ENCODE data around the gene FOCAD. TPM values are rescaled to one million over a fixed set of nuclear protein-coding genes. Genes with fewer than 3 reads are reported as not detected.

FOCAD gene
- total RNA-seq, 1 donor from 2014 or later = 48.2 TPM

DNA sequence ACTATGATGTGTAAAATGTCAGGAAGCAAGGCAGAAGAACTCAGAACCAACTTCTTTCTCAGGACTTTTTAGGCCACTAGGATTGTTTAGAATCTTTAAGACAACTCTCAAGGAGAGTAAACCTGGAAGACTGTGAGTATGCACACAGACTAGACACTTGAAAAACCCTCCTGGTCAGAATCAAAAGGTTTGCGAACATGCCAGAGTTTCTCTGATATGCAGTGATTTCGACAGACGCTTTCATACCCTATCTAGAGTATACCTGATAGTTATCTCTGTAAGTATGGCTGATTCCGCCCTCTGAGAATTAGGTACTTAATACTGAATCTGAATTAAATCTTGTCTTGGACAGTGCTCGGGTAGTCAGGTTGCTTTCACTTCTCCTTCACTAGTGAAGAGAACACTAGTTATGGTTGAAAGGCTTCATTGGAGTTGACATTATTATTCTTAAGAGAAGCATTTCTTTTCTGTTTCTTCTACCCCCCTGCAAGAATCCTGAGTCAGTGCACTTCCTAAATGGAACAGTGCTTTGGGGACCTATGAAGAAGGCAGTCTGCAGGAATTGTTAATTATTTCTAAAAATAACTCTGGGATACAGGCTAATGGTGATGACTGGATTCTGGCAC, 189.3 kb downstream of the FOCAD start:
- Mint-ChIP-seq H3K4me3 (ENCODE audit: unreplicated experiment) (no peak overlapping the region), H3K9me3 (ENCODE audit: unreplicated experiment) (no peaks in the 10 kb centered on the region), H3K27ac (ENCODE audit: unreplicated experiment) (peak overlapping the region; percentile 67), H3K4me1 (ENCODE audit: low read depth, unreplicated experiment) (peaks cover 29% of the 10 kb centered on the region), H3K27me3 (ENCODE audit: low read depth, unreplicated experiment) (no peaks in the 10 kb centered on the region), H3K36me3 (ENCODE audit: low read depth, unreplicated experiment) (peaks cover 1% of the 10 kb centered on the region)
- Histone ChIP-seq H3K36me3 (ENCODE audit: insufficient read depth, low read length) (peaks cover 4% of the 10 kb centered on the region), H3K27ac (ENCODE audit: low read depth, low read length) (peak overlapping the region; percentile 55), H3K4me3 (ENCODE audit: insufficient read depth, low read depth, low read length) (peak overlapping the region; percentile 13), H3K9ac (ENCODE audit: low read length) (no peak overlapping the region), H3K9me3 (ENCODE audit: insufficient read depth, low read depth, low read length) (no peaks in the 10 kb centered on the region), H3K4me1 (ENCODE audit: insufficient read depth, low read length) (peaks cover 9% of the 10 kb centered on the region), H4K20me1 (ENCODE audit: insufficient read depth, low read length) (no peaks in the 10 kb centered on the region), H2AFZ (ENCODE audit: low read depth, low read length) (no peak overlapping the region), H3K79me2 (ENCODE audit: insufficient read depth, low read length) (no peaks in the 10 kb centered on the region), H3K27me3 (ENCODE audit: insufficient read depth, low read length) (no peaks in the 10 kb centered on the region), H3K4me2 (ENCODE audit: low read length) (peak overlapping the region; percentile 67)
- TF ChIP-seq EZH2 (IDR thresholded peaks at IDR 0.05; ENCODE audit: insufficient read depth, low read length) = no peak
- TF ChIP-seq, protein P1, sequence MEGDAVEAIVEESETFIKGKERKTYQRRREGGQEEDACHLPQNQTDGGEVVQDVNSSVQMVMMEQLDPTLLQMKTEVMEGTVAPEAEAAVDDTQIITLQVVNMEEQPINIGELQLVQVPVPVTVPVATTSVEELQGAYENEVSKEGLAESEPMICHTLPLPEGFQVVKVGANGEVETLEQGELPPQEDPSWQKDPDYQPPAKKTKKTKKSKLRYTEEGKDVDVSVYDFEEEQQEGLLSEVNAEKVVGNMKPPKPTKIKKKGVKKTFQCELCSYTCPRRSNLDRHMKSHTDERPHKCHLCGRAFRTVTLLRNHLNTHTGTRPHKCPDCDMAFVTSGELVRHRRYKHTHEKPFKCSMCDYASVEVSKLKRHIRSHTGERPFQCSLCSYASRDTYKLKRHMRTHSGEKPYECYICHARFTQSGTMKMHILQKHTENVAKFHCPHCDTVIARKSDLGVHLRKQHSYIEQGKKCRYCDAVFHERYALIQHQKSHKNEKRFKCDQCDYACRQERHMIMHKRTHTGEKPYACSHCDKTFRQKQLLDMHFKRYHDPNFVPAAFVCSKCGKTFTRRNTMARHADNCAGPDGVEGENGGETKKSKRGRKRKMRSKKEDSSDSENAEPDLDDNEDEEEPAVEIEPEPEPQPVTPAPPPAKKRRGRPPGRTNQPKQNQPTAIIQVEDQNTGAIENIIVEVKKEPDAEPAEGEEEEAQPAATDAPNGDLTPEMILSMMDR (IDR thresholded peaks at IDR 0.05; ENCODE audit: insufficient read depth, low read depth, low read length) = no peak
- FAIRE-seq (peak; percentile 63), DNase-seq (ENCODE audit: low read depth) (peak; percentile 60)

DNA sequence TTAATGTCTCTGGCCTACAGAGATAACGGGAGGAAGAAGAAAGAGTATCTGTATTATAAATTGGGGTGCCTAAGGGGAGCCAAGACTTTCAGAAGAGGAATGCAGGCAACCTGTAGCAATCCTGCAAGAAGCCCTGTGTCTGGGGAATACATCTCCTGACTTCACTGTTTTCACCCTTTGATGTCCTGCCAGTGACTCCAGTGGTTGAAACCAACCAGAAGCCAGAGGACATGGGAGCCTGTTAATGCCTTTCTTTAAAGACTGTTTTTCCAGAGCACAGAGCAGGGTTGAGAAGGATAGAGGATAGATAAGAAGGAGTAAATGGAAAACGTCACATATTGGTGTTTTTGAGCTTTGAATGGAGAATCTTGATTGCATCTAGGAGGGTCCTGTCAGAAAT, 196.2 kb downstream of the FOCAD start:
- H3K36me3 ChIP-seq (ENCODE audit: insufficient read depth, low read length) = peaks cover 15% of the 10 kb centered on the region
- H3K9ac ChIP-seq (ENCODE audit: low read length) = no peak overlapping the region
- H3K4me3 Mint-ChIP-seq (ENCODE audit: unreplicated experiment) = no peak overlapping the region
- no peaks in the 10 kb centered on the region for H3K9me3 ChIP-seq (ENCODE audit: insufficient read depth, low read depth, low read length)
- H2AFZ ChIP-seq (ENCODE audit: low read depth, low read length) = no peak overlapping the region
- H3K36me3 Mint-ChIP-seq (ENCODE audit: low read depth, unreplicated experiment) = peaks cover 3% of the 10 kb centered on the region
- H3K4me1 ChIP-seq (ENCODE audit: insufficient read depth, low read length) = no peaks in the 10 kb centered on the region
- H3K9me3 Mint-ChIP-seq (ENCODE audit: unreplicated experiment) = no peaks in the 10 kb centered on the region
- FAIRE-seq (no peak), DNase-seq (ENCODE audit: low read depth) (no peak)
- H3K4me2 ChIP-seq (ENCODE audit: low read length) = no peak overlapping the region
- H3K27ac Mint-ChIP-seq (ENCODE audit: unreplicated experiment) = no peak overlapping the region
- H3K27ac ChIP-seq (ENCODE audit: low read depth, low read length) = no peak overlapping the region
- no peaks in the 10 kb centered on the region for H3K27me3 ChIP-seq (ENCODE audit: insufficient read depth, low read length)
- no peaks in the 10 kb centered on the region for H3K27me3 Mint-ChIP-seq (ENCODE audit: low read depth, unreplicated experiment)
- H3K4me1 Mint-ChIP-seq (ENCODE audit: low read depth, unreplicated experiment) = peaks cover under 1% of the 10 kb centered on the region
- TF ChIP-seq EZH2 (IDR thresholded peaks at IDR 0.05; ENCODE audit: insufficient read depth, low read length) = no peak
- TF ChIP-seq, protein P1 (IDR thresholded peaks at IDR 0.05; ENCODE audit: insufficient read depth, low read depth, low read length) = no peak
- H4K20me1 ChIP-seq (ENCODE audit: insufficient read depth, low read length) = no peaks in the 10 kb centered on the region
- H3K79me2 ChIP-seq (ENCODE audit: insufficient read depth, low read length) = no peaks in the 10 kb centered on the region
- no peak overlapping the region for H3K4me3 ChIP-seq (ENCODE audit: insufficient read depth, low read depth, low read length)

DNA sequence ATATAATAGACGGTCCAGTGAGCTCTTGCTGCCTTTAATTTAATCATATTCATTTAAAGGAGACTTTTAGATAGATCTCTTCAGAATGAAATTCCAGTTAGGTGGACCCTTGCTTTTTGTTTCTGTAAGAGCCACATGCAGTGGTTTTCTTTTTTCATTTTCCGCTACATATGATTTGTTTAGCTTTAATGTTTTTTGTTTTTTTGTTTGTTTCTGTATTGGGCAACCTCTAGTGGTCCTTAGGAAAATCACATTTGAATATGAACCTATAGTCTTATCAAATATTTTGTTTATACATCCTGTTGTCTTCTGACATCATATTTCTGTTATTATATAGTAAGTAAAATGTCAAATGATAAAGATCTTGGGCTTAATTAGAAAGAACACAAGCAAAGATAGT, 196.6 kb downstream of the FOCAD start:
- FAIRE-seq (no peak), DNase-seq (ENCODE audit: low read depth) (no peak)
- TF ChIP-seq, protein P1 (IDR thresholded peaks at IDR 0.05; ENCODE audit: insufficient read depth, low read depth, low read length) = no peak
- no peak for TF ChIP-seq EZH2 (IDR thresholded peaks at IDR 0.05; ENCODE audit: insufficient read depth, low read length)
- Histone ChIP-seq H3K27ac (ENCODE audit: low read depth, low read length) (no peak overlapping the region), H2AFZ (ENCODE audit: low read depth, low read length) (no peak overlapping the region), H3K36me3 (ENCODE audit: insufficient read depth, low read length) (peaks cover 15% of the 10 kb centered on the region), H3K9ac (ENCODE audit: low read length) (no peak overlapping the region), H3K9me3 (ENCODE audit: insufficient read depth, low read depth, low read length) (no peaks in the 10 kb centered on the region), H3K27me3 (ENCODE audit: insufficient read depth, low read length) (no peaks in the 10 kb centered on the region), H3K4me1 (ENCODE audit: insufficient read depth, low read length) (no peaks in the 10 kb centered on the region), H3K4me3 (ENCODE audit: insufficient read depth, low read depth, low read length) (no peak overlapping the region), H4K20me1 (ENCODE audit: insufficient read depth, low read length) (no peaks in the 10 kb centered on the region), H3K4me2 (ENCODE audit: low read length) (no peak overlapping the region), H3K79me2 (ENCODE audit: insufficient read depth, low read length) (no peaks in the 10 kb centered on the region)
- H3K4me3 Mint-ChIP-seq (ENCODE audit: unreplicated experiment) = no peak overlapping the region
- no peaks in the 10 kb centered on the region for H3K9me3 Mint-ChIP-seq (ENCODE audit: unreplicated experiment)
- H3K27ac Mint-ChIP-seq (ENCODE audit: unreplicated experiment) = no peak overlapping the region
- no peaks in the 10 kb centered on the region for H3K27me3 Mint-ChIP-seq (ENCODE audit: low read depth, unreplicated experiment)
- H3K4me1 Mint-ChIP-seq (ENCODE audit: low read depth, unreplicated experiment) = no peaks in the 10 kb centered on the region
- peaks cover 3% of the 10 kb centered on the region for H3K36me3 Mint-ChIP-seq (ENCODE audit: low read depth, unreplicated experiment)
